NB4 (cell line): ENCODE results near the gene ROBO2.

Source experiments
- DNase-seq: peaks from one replicate; pipeline ENCODE4 v3.0.0; 2010; ENCODE audit warnings: low read depth
- H3K4me3 ChIP-seq: one replicate; pipeline ENCODE4 v1.5.1; 2011; ENCODE audit warnings: mild to moderate bottlenecking, low read depth, low read length, moderate library complexity
- CTCF ChIP-seq: IDR thresholded peaks from one replicate; pipeline ENCODE4 v1.5.1; 2012; ENCODE audit warnings: low read depth, low read length
- MAX ChIP-seq: IDR thresholded peaks from 2 replicates; pipeline ENCODE4 v1.6.1; 2011; ENCODE audit warnings: low read depth, low read length
- MYC ChIP-seq: IDR thresholded peaks from 2 replicates; pipeline ENCODE4 v1.6.1; 2011; ENCODE audit warnings: low read depth, low read length
- POLR2A ChIP-seq: IDR thresholded peaks from 2 replicates; pipeline ENCODE4 v1.6.1; 2011; ENCODE audit warnings: mild to moderate bottlenecking; ENCODE audit not compliant: insufficient read length; ENCODE audit errors: extremely low read depth

The ROBO2 gene

GRCh38 chr3:77271306-77271705 is 231.4 kb downstream of the ROBO2 start:
- no peak overlapping the region for H3K4me3 ChIP-seq
- no peak for DNase-seq
- TF ChIP-seq MAX (no peak), POLR2A (no peak)

- no peak for DNase-seq
- TF ChIP-seq CTCF (no peak), MYC (no peak), MAX (no peak), POLR2A (no peak)
- H3K4me3 ChIP-seq = no peak overlapping the region
Observed at GRCh38 chr3:77271711-77272110, 231.8 kb downstream of the ROBO2 start.

- TF ChIP-seq MYC (no peak), POLR2A (no peak), MAX (no peak), CTCF (no peak)
- DNase-seq = no peak
- no peak overlapping the region for H3K4me3 ChIP-seq
Observed at GRCh38 chr3:77279276-77279675, 239.4 kb downstream of the ROBO2 start.

- no peak for DNase-seq
- no peak for TF ChIP-seq CTCF
- no peak for TF ChIP-seq MYC
- TF ChIP-seq MAX = no peak
- no peak for TF ChIP-seq POLR2A
- H3K4me3 ChIP-seq = no peak overlapping the region
Observed at GRCh38 chr3:77281721-77282120, 241.8 kb downstream of the ROBO2 start.

GRCh38 chr3:77283108-77283507 is 243.2 kb downstream of the ROBO2 start:
- H3K4me3 ChIP-seq = no peak overlapping the region
- no peak for DNase-seq
- TF ChIP-seq POLR2A (no peak), MYC (no peak), CTCF (no peak), MAX (no peak)

GRCh38 chr3:77288348-77288747 is 248.4 kb downstream of the ROBO2 start:
- TF ChIP-seq POLR2A (no peak), MAX (no peak)
- DNase-seq = no peak
- H3K4me3 ChIP-seq = no peak overlapping the region

GRCh38 chr3:77296527-77296926 is 256.6 kb downstream of the ROBO2 start:
- TF ChIP-seq POLR2A = no peak
- no peak for TF ChIP-seq MYC
- no peak for TF ChIP-seq CTCF
- no peak for TF ChIP-seq MAX
- peak; percentile 2 for DNase-seq
- no peak overlapping the region for H3K4me3 ChIP-seq
